Retinal pigment epithelial cell (primary cell): ENCODE results near the gene WDR11.

Experiments
- DNase-seq: peaks from one replicate; pipeline ENCODE4 v3.0.0-alpha.2; 2010; ENCODE audit warnings: low read depth
- H3K4me3 ChIP-seq: 2 replicates; pipeline ENCODE4 v1.5.1; 2011; ENCODE audit warnings: mild to moderate bottlenecking, low read length, control low read depth, moderate library complexity
- CTCF ChIP-seq: conservative IDR thresholded peaks from 2 replicates; pipeline ENCODE4 v1.5.1; 2011; ENCODE audit warnings: low read depth, low read length, control low read depth, inconsistent platforms

The WDR11 gene

GRCh38 chr10:120931423-120931822 lies 80.3 kb downstream of the WDR11 start:
- no peak for DNase-seq
- no peak for TF ChIP-seq CTCF
- H3K4me3 ChIP-seq = no peak overlapping the region

GRCh38 chr10:120931999-120932398 lies 80.8 kb downstream of the WDR11 start:
- H3K4me3 ChIP-seq = no peak overlapping the region
- DNase-seq = no peak
- TF ChIP-seq CTCF = no peak

- H3K4me3 ChIP-seq = no peak overlapping the region
Observed at GRCh38 chr10:120938822-120939221, 87.7 kb downstream of the WDR11 start.

GRCh38 chr10:120940299-120940900 lies 89.2 kb downstream of the WDR11 start:
- TF ChIP-seq CTCF = no peak
- no peak overlapping the region for H3K4me3 ChIP-seq
- DNase-seq = no peak

More at GRCh38 chr10:120938822-120939221, 87.7 kb downstream of the WDR11 start:
- no peak for DNase-seq
- TF ChIP-seq CTCF = no peak

- no peak for DNase-seq
- H3K4me3 ChIP-seq = no peak overlapping the region
Observed at GRCh38 chr10:120941501-120941900, 90.3 kb downstream of the WDR11 start.

GRCh38 chr10:120942806-120943413 lies 91.7 kb downstream of the WDR11 start:
- peak; percentile 78 for TF ChIP-seq CTCF
- no peak overlapping the region for H3K4me3 ChIP-seq
- no peak for DNase-seq

More at GRCh38 chr10:120941501-120941900, 90.3 kb downstream of the WDR11 start:
- no peak for TF ChIP-seq CTCF

GRCh38 chr10:120943542-120943941 lies 92.4 kb downstream of the WDR11 start:
- H3K4me3 ChIP-seq = no peak overlapping the region
- DNase-seq = no peak
- TF ChIP-seq CTCF = no peak
